Measurements from ENCODE around the gene DPP6.

DNA sequence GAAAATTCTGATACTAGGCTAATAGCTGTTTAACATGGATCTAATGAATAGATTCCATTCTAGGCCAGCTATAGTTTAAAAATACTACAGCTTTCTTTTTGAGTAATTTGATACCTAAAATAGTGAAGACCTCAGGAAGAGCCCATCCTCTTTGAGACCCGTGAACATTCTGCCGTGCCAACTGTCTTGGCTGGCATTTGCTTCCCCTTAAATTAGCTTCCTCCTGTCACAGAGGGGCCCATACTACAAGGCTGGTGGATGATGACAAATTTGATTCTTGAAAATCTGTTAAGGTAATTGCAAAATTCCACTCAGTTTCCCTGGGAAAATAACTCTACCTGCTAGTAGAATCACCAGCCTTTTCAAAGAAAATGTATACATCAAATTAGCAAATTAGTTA is 385.0 kb downstream of the DPP6 start:
- TF ChIP-seq, protein P1, sequence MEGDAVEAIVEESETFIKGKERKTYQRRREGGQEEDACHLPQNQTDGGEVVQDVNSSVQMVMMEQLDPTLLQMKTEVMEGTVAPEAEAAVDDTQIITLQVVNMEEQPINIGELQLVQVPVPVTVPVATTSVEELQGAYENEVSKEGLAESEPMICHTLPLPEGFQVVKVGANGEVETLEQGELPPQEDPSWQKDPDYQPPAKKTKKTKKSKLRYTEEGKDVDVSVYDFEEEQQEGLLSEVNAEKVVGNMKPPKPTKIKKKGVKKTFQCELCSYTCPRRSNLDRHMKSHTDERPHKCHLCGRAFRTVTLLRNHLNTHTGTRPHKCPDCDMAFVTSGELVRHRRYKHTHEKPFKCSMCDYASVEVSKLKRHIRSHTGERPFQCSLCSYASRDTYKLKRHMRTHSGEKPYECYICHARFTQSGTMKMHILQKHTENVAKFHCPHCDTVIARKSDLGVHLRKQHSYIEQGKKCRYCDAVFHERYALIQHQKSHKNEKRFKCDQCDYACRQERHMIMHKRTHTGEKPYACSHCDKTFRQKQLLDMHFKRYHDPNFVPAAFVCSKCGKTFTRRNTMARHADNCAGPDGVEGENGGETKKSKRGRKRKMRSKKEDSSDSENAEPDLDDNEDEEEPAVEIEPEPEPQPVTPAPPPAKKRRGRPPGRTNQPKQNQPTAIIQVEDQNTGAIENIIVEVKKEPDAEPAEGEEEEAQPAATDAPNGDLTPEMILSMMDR (IDR thresholded peaks at IDR 0.05; ENCODE audit: insufficient read depth, low read depth, low read length) = no peak
- no peak for TF ChIP-seq EZH2 (IDR thresholded peaks at IDR 0.05; ENCODE audit: insufficient read depth, low read length)
